Measurements from ENCODE around the gene GCHFR.

Gene GCHFR

GRCh38 chr15:40768521-40769273 lies 4.8 kb downstream of the GCHFR start:
- no peak overlapping the region for H3K27ac ChIP-seq (ENCODE audit: low read length)
- peaks cover 20% of the 10 kb centered on the region for H3K4me1 ChIP-seq (ENCODE audit: control insufficient read depth, insufficient read depth, low read length)
- no peak overlapping the region for H3K4me3 ChIP-seq (ENCODE audit: low read length in 2 of 2)
- no peaks in the 10 kb centered on the region for H3K27me3 ChIP-seq (ENCODE audit: control insufficient read depth in 1 of 2, insufficient read depth in 2 of 2, low read length in 2 of 2)
- no peaks in the 10 kb centered on the region for H3K9me3 ChIP-seq (ENCODE audit: control insufficient read depth in 2 of 2, low read length in 2 of 2)
- peaks cover 10% of the 10 kb centered on the region in 2 donors for H3K36me3 ChIP-seq (ENCODE audit: control insufficient read depth in 2 of 2, insufficient read depth in 2 of 2, low read length in 2 of 2)
- no peak overlapping the region for H3K9ac ChIP-seq (ENCODE audit: low read length in 2 of 2)

GRCh38 chr15:40769274-40770146 lies 5.6 kb downstream of the GCHFR start, which contains the start of gene C15orf62:
Gene C15orf62, plus strand, starts transcription at chr15:40769980. Its CDS starts 516 bp downstream, at chr15:40770496.
- no peak within 1 kb of the TSS for H3K9ac ChIP-seq (ENCODE audit: low read length in 2 of 2)
- H3K27me3 ChIP-seq (ENCODE audit: control insufficient read depth in 1 of 2, insufficient read depth in 2 of 2, low read length in 2 of 2) = no peaks in the 10 kb centered on the region
- no peak within 1 kb of the TSS for H3K4me3 ChIP-seq (ENCODE audit: low read length in 2 of 2)
- H3K36me3 ChIP-seq (ENCODE audit: control insufficient read depth in 2 of 2, insufficient read depth in 2 of 2, low read length in 2 of 2) = peaks cover 16 to 18% of the 10 kb centered on the region in 2 donors
- peaks cover 12% of the 10 kb centered on the region for H3K4me1 ChIP-seq (ENCODE audit: control insufficient read depth, insufficient read depth, low read length)
- no peaks in the 10 kb centered on the region for H3K9me3 ChIP-seq (ENCODE audit: control insufficient read depth in 2 of 2, low read length in 2 of 2)
- no peak within 1 kb of the TSS for H3K27ac ChIP-seq (ENCODE audit: low read length)

GRCh38 chr15:40770147-40770721 lies 6.4 kb downstream of the GCHFR start:
- Histone ChIP-seq H3K27ac (ENCODE audit: low read length) (no peak overlapping the region), H3K4me1 (ENCODE audit: control insufficient read depth, insufficient read depth, low read length) (peaks cover 8% of the 10 kb centered on the region)

GRCh38 chr15:40771242-40771641 lies 7.4 kb downstream of the GCHFR start:
- H3K36me3 ChIP-seq (ENCODE audit: control insufficient read depth in 2 of 2, insufficient read depth in 2 of 2, low read length in 2 of 2) = peaks cover 32 to 33% of the 10 kb centered on the region in 2 donors

More at GRCh38 chr15:40770147-40770721, 6.4 kb downstream of the GCHFR start:
- no peaks in the 10 kb centered on the region for H3K9me3 ChIP-seq (ENCODE audit: control insufficient read depth in 2 of 2, low read length in 2 of 2)
- H3K9ac ChIP-seq (ENCODE audit: low read length in 2 of 2) = no peak overlapping the region
- no peak overlapping the region for H3K4me3 ChIP-seq (ENCODE audit: low read length in 2 of 2)
- no peaks in the 10 kb centered on the region for H3K27me3 ChIP-seq (ENCODE audit: control insufficient read depth in 1 of 2, insufficient read depth in 2 of 2, low read length in 2 of 2)
- peaks cover 23 to 25% of the 10 kb centered on the region in 2 donors for H3K36me3 ChIP-seq (ENCODE audit: control insufficient read depth in 2 of 2, insufficient read depth in 2 of 2, low read length in 2 of 2)

GRCh38 chr15:40772014-40772413 lies 8.1 kb downstream of the GCHFR start:
- Histone ChIP-seq H3K4me3 (ENCODE audit: low read length in 2 of 2) (no peak overlapping the region), H3K36me3 (ENCODE audit: control insufficient read depth in 2 of 2, insufficient read depth in 2 of 2, low read length in 2 of 2) (peaks cover 39 to 40% of the 10 kb centered on the region in 2 donors), H3K9me3 (ENCODE audit: control insufficient read depth in 2 of 2, low read length in 2 of 2) (no peaks in the 10 kb centered on the region), H3K27ac (ENCODE audit: low read length) (no peak overlapping the region), H3K9ac (ENCODE audit: low read length in 2 of 2) (no peak overlapping the region), H3K27me3 (ENCODE audit: control insufficient read depth in 1 of 2, insufficient read depth in 2 of 2, low read length in 2 of 2) (no peaks in the 10 kb centered on the region), H3K4me1 (ENCODE audit: control insufficient read depth, insufficient read depth, low read length) (peaks cover 8% of the 10 kb centered on the region)

More at GRCh38 chr15:40771242-40771641, 7.4 kb downstream of the GCHFR start:
- Histone ChIP-seq H3K9me3 (ENCODE audit: control insufficient read depth in 2 of 2, low read length in 2 of 2) (no peaks in the 10 kb centered on the region), H3K4me3 (ENCODE audit: low read length in 2 of 2) (no peak overlapping the region), H3K27me3 (ENCODE audit: control insufficient read depth in 1 of 2, insufficient read depth in 2 of 2, low read length in 2 of 2) (no peaks in the 10 kb centered on the region), H3K27ac (ENCODE audit: low read length) (no peak overlapping the region), H3K4me1 (ENCODE audit: control insufficient read depth, insufficient read depth, low read length) (peaks cover 8% of the 10 kb centered on the region), H3K9ac (ENCODE audit: low read length in 2 of 2) (no peak overlapping the region)

- Histone ChIP-seq H3K9me3 (ENCODE audit: control insufficient read depth in 2 of 2, low read length in 2 of 2) (no peaks in the 10 kb centered on the region), H3K9ac (ENCODE audit: low read length in 2 of 2) (no peak overlapping the region), H3K36me3 (ENCODE audit: control insufficient read depth in 2 of 2, insufficient read depth in 2 of 2, low read length in 2 of 2) (peaks cover 41 to 44% of the 10 kb centered on the region in 2 donors), H3K4me1 (ENCODE audit: control insufficient read depth, insufficient read depth, low read length) (peaks cover 8% of the 10 kb centered on the region), H3K4me3 (ENCODE audit: low read length in 2 of 2) (no peak overlapping the region), H3K27ac (ENCODE audit: low read length) (no peak overlapping the region), H3K27me3 (ENCODE audit: control insufficient read depth in 1 of 2, insufficient read depth in 2 of 2, low read length in 2 of 2) (no peaks in the 10 kb centered on the region)
Measured at GRCh38 chr15:40773496-40773895, 9.6 kb downstream of the GCHFR start.

GRCh38 chr15:40773902-40774301 lies 10.0 kb downstream of the GCHFR start:
- H3K4me1 ChIP-seq (ENCODE audit: control insufficient read depth, insufficient read depth, low read length) = peaks cover 7% of the 10 kb centered on the region
- H3K9me3 ChIP-seq (ENCODE audit: control insufficient read depth in 2 of 2, low read length in 2 of 2) = no peaks in the 10 kb centered on the region
- H3K4me3 ChIP-seq (ENCODE audit: low read length in 2 of 2) = no peak overlapping the region
- no peak overlapping the region for H3K9ac ChIP-seq (ENCODE audit: low read length in 2 of 2)
- no peak overlapping the region for H3K27ac ChIP-seq (ENCODE audit: low read length)
- peaks cover 45 to 46% of the 10 kb centered on the region in 2 donors for H3K36me3 ChIP-seq (ENCODE audit: control insufficient read depth in 2 of 2, insufficient read depth in 2 of 2, low read length in 2 of 2)
- no peaks in the 10 kb centered on the region for H3K27me3 ChIP-seq (ENCODE audit: control insufficient read depth in 1 of 2, insufficient read depth in 2 of 2, low read length in 2 of 2)

GRCh38 chr15:40775007-40775406 lies 11.1 kb downstream of the GCHFR start:
- H3K27ac ChIP-seq (ENCODE audit: low read length) = no peak overlapping the region
- H3K9ac ChIP-seq (ENCODE audit: low read length in 2 of 2) = no peak overlapping the region
- no peaks in the 10 kb centered on the region for H3K4me1 ChIP-seq (ENCODE audit: control insufficient read depth, insufficient read depth, low read length)
- no peaks in the 10 kb centered on the region for H3K9me3 ChIP-seq (ENCODE audit: control insufficient read depth in 2 of 2, low read length in 2 of 2)
- no peak overlapping the region for H3K4me3 ChIP-seq (ENCODE audit: low read length in 2 of 2)
- no peaks in the 10 kb centered on the region for H3K27me3 ChIP-seq (ENCODE audit: control insufficient read depth in 1 of 2, insufficient read depth in 2 of 2, low read length in 2 of 2)
- H3K36me3 ChIP-seq (ENCODE audit: control insufficient read depth in 2 of 2, insufficient read depth in 2 of 2, low read length in 2 of 2) = peaks cover 50 to 54% of the 10 kb centered on the region in 2 donors

- H3K27ac ChIP-seq (ENCODE audit: low read length) = no peak overlapping the region
Measured at GRCh38 chr15:40775740-40776536, 12.1 kb downstream of the GCHFR start.

More at GRCh38 chr15:40775740-40776536, 12.1 kb downstream of the GCHFR start:
- Histone ChIP-seq H3K4me1 (ENCODE audit: control insufficient read depth, insufficient read depth, low read length) (no peaks in the 10 kb centered on the region), H3K9me3 (ENCODE audit: control insufficient read depth in 2 of 2, low read length in 2 of 2) (no peaks in the 10 kb centered on the region), H3K27me3 (ENCODE audit: control insufficient read depth in 1 of 2, insufficient read depth in 2 of 2, low read length in 2 of 2) (no peaks in the 10 kb centered on the region), H3K36me3 (ENCODE audit: control insufficient read depth in 2 of 2, insufficient read depth in 2 of 2, low read length in 2 of 2) (peaks cover 50 to 54% of the 10 kb centered on the region in 2 donors), H3K4me3 (ENCODE audit: low read length in 2 of 2) (no peak overlapping the region), H3K9ac (ENCODE audit: low read length in 2 of 2) (no peak overlapping the region)
